Fibroblast of gingiva (primary cell): ENCODE results near the gene SIRT5.
A peak's percentile ranks its signal among the peaks of the same experiment; 100 is the strongest.

Source experiments
- DNase-seq: peaks from one replicate; pipeline ENCODE4 v3.0.0-alpha.2; 2011; ENCODE audit warnings: low read depth

SIRT5 gene

DNA sequence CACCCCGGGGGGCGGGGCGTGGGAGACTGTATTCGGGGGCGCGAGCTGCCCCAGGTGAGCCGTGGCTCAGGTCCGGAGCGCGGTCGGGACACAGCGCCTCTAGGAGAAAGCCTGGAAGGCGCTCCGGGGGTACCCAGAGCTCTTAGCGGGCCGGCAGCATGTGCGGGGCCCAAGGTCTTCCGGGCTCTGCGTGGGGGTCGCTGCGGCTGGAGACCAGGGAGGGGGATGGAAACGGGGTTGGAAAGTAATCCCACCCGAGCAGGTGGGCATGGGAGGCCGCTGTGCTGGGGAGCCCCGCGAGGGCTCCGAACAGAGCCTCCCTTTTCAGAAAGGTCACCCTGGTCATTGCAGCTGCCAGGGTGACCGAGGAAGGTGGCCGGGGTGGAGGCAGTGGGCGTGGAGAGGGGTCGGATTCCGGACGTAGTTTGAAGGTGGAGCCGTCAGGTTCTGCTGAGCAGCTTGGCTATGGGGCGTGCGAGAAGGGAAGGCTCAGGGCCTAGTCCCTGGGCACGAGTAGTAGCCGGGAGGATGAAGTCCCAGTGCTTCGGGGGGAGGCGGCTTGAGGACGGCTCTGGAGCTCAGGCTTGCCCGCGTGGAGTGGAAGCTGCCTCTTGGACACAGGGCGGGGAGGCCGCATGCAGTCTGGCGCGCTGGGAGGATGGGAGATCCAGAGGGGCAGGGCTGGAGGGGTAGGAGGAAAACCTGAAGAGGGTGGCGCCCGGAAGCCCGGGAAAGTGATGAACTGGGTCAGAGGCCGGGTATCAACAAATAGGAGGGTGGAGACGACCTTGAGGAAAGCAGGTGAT lies at the start of gene SIRT5:
Gene SIRT5, plus strand, starts transcription at position 31 of the 806 bp plus-strand sequence. CDS start 9,510 bp downstream, outside the sequence.
- DNase-seq, result peak; percentile 73

DNA sequence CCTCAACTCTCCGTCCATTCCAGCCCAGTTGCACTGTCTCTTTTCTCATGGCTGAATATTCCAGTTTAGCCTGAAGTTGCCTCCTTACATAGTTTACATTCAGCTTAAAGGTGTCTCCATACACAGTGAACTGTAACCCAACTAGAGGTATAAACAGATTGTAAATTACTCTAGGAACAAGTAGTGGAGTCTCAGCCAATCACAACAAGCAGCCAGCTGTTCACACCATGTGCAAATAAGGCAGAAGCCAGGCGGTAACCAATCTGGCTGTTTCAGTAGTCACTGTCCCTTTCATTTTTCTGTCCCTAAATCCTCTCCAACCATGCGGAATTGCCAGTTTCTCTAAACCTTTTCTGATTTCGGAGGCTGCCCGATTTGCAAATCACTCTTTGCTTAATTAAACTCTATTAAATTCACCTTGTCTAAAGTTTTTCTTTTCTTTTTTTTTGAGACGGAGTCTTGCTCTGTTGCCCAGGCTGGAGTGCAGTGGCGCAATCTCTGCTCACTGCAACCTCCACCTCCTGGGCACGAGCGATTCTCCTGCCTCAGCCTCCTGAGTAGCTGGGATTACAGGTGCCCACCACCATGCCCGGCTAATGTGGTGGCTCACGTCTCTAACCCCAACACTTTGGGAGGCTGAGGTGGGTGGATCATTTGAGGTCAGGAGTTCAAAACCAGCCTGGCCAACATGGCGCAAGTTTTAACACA lies 49.4 kb upstream of the SIRT5 start:
- no peak for DNase-seq

DNA sequence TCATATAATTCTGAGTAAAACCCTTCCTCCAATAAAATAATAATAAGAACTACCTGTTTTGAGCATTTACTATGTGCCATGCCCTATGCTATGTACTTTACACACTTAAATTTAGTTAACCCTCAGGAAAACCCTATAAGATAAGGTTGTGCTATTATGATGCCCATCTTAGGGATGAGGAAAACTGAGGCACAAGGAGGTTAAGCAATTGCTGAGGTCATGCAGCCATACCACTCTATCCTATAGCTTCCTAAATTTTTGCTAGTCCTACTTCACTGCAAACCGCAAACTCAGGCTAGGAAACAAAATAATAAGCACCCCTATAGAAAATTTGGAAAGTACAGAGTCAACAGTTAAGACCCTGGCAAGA lies 48.1 kb upstream of the SIRT5 start:
- DNase-seq, result no peak

DNA sequence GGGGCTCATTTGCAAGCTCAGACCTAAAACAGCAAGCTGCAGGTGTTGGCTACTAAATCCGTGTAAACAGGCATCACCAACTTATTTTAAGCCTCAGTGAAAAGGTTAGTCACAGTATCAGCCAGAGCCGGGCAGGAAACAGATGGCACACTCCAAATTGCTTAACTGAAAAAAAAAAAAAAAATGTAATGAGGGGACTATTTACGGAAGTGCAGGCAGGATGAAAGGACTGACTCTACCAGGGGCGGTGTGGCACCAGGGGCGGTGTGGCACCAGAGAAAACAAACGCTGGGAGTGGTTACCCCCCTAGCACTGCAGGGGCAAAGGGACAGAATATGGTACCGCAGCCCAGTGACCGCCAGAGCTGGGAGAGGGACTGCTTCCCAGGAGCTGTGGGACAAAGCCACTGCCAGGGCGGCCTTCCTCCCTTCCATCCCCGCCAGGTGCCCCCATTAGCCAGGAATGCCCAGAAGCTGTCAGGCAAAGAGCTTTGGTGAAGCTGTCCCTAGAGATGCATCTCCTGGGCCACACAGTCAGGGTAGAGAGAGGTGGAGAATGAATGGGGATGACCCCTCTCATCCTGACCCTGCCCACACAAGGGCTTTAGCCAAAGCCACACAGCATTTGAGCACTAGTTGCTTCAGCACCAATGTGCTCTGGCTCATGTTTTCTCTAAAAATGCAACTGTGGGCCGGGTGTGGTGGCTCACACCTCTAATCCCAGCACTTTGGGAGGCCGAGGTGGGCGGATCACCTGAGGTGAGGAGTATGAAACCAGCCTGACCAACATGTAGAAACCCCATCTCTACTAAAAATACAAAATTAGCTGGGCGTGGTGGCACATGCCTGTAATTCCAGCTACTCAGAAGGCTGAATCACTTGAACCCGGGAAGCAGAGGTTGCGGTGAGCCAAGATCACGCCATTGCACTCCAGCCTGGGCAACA lies 47.4 kb upstream of the SIRT5 start:
- peak; percentile 13 for DNase-seq

DNA sequence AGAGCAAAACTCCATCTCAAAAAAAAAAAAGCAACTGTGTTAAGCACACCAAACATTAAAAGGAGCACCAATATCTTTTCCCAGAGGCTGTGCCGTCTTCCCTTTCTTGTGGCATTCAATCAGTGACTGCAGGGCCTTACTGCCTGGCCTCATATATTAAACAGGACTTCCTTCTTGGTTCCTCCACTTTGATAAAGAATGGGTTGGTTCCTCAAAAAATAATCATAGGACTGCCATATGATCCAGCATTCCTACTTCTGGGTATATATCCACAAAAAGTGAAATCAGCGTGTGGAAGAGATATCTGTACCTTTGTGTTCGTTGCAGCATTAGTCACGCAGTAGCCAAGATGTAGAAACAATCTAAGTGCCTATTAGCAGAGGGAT lies 46.7 kb upstream of the SIRT5 start:
- no peak for DNase-seq

DNA sequence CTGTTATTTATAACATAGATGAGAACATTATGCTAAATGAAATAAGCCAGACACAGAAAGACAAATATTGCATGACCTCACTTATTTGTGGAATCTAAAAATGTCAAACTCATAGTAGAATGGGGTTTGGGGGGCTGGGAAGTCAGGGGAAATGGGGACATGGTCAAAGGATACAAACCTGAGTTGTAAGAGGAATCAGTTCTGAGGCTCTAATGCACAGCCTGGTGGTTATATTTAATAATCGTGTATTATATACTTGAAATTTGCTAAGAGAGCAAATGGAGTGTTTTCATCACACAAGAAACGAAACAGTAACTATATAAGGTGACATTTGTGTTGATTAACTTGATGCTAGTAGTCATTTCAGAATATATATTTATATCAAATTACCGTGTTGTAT lies 46.2 kb upstream of the SIRT5 start:
- DNase-seq, result no peak

DNA sequence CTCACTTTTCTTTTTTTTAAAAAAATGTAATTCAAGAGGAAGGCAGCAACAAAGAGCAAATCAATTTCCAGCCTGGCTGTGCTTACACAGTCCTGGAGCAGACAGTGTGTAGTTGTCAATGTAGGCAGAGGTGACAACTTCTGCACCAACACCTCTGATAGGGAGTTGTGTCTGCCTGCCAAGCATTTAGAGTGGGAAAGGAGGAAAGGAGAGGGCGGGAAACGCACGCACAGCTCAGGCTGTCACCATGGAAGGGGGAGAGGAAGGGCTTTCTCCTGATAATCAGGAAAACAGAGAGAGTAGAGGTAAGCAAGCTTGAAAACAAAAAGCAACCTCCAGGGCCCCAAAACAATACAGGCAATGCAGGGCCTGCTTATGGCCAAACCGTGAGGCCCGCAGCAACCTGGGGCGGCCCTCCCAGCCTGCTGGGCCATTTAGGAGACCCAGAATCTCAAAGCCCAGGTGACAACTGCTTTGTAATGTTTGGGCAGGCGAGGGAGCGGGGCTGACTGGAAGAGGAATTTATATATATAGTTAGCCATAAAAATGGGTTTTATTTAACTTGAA lies 45.5 kb upstream of the SIRT5 start:
- no peak for DNase-seq

DNA sequence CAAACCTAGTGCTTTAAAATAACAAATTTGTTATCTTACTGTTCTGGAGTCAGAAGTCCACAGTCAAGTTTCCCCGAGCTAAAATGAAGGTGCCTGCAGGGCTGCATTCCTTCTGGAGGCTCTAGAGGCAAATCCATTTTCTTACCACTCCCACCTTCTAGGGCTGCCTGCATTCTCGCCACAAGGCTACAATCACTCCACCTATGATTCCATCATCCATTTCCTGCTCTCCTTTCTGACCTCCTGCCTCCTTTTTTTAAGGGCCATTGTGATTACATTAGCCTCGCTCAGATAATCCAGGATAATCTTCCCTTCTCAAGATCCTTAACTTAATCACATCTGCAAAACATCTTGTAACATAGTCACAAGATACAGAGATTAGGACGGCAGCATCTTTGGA lies 42.4 kb upstream of the SIRT5 start:
- no peak for DNase-seq

DNA sequence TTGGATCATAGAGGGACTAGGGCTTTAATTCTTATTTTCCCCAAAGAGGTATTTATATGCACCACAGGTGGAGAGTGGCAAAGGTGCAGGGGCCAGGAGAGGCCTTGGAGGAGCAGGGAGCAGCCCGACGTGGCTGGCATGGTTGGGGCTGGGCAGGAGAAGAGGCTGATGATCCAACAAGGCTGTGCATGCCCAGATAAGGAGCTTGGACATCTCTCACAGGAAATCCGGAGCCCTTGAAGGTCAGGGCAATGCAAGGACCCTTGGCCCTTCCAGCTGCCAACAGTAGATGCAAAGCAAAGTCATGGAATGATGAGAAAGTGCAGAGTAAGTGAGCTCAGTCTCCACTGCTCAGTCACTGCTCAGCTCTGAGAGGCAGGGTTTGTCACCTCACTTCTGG lies 39.9 kb upstream of the SIRT5 start:
- no peak for DNase-seq

DNA sequence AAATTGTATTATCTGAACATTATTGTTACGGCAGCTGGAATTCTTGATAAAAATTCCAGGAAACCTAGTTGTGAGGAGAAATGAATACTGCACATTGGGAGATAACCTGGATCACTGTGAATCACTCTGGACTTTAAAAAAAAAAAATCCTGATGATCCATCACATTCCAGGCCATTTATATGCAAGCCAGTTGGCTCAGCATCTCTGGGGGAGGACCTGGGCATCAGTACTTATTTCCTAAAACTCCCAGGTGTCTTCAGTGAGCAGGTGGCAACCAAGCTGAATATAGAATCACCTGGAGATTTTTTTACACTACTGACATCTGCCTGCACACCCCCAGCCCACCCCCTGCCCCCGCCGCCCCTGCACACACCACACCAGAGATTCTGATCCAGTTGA lies 39.1 kb upstream of the SIRT5 start:
- DNase-seq, result no peak

DNA sequence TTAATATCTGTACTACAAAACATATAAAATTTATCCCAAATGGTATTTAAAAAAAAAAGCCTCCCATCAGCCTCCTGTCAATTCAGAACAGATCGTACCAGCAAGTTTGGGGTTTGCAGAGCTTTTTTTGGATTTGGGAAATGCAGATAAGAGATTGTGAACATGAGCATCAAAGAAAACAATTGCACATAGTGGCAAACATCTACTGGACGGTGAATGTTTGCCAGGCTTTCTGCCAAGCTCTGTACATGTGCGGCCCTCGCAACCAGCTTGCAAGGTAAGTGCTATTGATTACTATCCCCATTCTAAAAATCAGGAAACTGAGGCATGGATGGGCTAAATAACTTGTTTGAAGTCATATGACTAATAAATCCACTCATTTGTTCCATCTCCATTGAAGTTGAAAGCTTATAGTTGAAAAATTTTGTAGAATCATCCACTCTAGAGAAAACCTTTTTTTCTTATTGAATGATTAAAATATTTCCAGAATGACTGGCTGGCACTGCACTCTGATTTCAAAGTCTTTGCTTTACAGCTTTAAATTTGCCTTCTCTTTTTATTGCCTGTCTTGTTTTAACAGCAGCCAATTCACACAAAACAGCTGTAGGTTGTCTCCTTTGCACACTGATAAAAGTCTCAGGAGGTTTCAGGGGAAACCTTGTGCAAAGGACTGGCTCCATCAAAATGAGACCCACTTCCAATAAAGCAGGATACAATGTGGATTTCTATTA lies 37.4 kb upstream of the SIRT5 start:
- no peak for DNase-seq

DNA sequence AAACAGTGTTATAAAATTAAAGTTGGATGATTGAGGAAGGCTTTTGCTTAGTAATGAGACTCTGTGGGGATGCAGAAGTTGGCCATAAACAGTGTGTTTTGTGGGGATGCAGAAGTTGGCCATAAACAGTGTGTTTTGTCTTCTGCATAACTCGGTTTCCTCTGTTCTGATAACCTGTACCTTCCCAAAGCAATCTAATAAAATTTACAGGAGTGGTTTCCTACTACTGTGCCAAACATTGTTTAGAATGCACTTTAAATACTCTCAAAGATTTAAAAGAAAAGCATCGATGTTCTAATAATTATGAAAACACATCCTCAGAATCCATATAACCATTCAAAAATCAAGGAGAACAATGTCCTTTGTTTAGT lies 36.9 kb upstream of the SIRT5 start:
- DNase-seq, result no peak

DNA sequence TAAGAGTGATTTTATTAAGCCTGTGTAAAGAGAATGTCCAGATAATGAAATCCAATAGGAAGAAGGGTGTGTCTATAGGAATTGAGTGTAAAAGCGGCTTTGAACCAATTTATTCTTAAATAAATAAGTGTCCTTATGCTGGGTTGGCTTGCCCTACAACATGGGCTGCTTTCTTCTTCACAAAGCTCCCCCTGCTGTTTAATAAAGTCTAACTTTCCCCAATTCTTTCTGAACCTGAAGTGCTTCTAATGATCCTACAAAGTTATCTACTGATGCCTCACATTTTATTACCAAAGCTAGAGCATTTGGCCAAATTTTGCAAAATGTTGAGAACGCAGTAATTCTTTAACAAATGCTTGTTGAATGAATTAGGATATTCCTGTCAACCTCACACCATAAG lies 36.3 kb upstream of the SIRT5 start:
- DNase-seq, result peak; percentile 64

DNA sequence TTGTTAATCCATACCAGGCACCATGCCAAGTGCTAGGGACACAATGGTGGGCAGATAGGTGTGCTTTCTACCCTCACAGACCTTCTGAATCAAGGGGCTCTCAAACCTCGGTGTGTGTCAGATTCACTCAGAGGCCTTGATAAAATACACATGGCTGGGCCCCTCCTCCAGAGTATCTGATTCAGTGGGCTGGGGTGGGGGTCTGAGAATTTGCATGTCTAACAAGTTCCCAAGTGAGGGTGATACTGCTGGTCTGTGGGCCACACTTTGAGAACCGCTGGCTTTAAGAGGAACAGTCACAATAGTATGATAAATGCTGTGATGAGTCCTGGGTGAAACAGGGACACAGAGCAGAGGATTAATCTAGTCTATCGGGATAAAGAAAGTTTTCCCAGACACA lies 35.8 kb upstream of the SIRT5 start:
- DNase-seq, result no peak

DNA sequence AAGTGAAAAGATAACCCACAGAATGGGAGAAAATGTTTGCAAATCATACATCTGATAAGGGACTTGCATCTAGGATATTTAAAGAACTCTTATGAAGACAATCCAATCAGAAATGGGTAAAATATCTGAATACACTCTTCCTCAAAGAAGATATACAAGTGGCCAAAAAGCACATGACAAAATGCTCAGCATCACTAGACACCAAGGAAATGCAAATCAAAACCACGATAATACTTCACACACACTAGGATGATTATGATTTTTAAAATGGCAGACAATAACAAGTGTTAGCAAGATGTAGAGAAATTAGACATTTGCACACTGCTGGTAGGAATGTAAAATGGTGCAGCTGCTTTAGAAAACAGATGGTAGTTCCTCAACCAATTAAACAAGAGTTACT lies 34.8 kb upstream of the SIRT5 start:
- no peak for DNase-seq

DNA sequence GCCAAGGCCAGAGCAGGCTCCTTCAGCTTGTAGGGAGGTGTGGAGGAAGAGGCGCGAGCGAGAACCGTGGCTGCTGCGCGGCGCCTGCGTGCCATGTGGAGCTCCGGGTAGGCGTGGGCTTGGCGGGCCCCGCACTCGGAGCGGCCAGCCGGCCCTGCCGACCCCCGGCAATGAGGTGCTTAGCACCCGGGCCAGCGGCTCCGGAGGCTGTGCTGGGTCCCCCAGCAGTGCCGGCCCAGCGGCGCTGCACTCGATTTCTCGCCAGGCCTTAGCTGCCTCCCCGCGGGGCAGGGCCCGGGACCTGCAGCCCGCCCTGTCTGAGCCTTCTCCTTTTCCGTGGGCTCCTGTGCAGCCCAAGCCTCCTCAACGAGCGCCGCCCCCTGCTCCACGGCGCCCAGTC lies 32.9 kb upstream of the SIRT5 start:
- DNase-seq, result no peak

DNA sequence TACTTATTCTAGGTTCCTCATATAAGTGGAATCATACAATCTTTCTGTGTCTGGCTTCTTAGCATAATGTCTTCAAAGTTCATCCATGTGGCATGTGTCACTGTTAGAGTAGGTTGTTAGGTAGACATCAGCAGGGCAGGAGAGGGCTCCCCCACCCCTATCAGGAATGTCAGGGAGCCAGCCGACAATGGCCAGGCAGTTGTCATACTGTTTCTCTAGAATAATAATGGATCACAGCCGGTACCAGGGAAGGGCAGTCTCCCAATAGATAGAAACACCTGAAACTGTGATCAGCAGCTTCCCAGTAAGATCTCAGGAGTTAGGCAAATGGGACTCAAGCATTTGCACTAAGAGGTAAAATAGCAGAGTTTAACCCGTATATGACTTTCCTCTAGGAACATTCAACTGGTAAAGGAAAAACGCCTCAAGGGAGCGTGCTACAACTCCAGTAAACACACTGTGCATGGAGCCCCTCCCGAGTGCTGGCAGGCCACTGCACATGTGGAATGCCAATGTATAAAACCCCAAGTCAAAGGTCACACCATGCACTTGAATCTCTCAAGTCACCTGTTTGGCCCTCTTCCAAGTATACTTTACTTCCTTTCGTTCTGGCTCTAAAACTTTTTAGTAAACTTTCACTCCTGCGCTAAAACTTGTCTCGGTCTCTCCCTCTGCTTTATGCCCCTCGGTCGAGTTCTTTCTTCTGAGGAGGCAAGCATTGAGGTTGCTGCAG lies 29.8 kb upstream of the SIRT5 start:
- DNase-seq, result no peak

DNA sequence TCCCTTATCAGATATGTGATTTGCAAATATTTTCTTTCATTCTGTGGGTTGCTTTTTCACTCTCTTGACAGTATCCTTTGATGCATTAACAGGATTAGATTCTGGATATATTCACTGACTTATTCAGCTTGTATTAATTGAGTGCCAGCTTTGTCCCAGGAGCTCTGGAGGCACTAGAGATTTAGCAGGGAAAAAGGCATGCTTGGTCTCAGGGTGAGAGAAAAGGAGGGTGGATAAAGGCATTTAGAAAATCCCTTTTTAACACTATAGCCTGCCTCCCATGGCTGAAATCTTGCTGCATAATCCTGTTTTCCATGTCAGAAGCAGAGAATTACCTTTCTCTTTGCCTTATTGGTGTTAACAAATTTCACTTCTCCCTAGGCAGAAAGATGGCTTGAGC lies 28.5 kb upstream of the SIRT5 start:
- no peak for DNase-seq

DNA sequence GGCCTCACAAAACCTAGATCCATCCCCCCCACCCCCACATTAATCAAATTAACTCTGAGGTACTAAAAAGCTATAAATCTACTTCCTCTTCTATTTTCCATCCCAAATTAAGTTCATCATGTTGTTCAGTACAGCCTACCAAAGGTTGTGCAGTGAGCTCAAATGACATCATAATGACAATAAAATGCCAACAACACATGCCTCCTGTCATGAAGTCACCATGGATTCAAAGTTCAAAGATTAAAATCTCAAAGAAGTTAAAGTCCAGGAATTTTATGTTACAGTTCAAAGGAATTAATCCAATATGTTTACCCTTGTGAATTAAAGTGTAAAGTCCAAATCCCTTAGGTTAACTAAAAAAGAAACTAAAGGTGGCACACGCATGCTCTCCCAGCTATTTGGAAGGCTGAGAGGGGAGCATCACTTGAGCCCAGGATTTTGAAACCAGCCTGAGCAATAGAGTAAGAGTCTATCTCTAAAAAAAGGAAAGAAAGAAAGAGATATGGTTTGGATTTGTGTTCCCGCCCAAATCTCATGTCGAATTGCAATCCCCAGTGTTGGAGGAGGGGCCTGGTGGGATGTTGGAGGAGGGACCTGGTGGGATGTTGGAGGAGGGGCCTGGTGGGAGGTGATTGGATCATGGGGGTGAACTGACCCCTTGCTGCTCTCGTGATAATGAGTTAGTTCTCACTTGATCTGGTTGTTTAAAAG lies 25.7 kb upstream of the SIRT5 start:
- no peak for DNase-seq

DNA sequence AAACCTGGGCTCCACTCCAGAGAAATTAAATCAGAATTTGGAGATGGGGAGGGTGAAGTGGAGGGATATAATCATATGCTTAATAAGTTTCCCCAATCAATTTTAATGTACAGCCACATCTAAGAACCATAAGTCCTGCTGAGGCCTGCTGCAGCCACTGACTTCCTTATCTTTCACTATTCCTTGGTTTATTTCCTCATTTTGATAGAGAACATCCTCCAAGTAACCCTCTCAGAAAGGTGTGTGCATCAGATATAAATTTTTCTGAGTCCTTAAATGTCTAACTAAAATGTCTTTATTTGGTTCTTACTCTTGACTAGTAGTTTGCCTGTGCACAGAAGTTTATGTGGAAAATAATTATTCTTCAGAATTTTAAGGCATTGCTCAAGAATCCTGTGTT lies 23.7 kb upstream of the SIRT5 start:
- no peak for DNase-seq
